OCI-LY1 (cell line): ENCODE results near the gene STAP1.
A peak's percentile ranks its signal among the peaks of the same experiment; 100 is the strongest.

Experiments
- H2AFZ ChIP-seq: fragments of 200-600 bp; sonication (generic), shearing (Covaris generic); 2 replicates; pipeline ENCODE4 v1.6.0; 2014; ENCODE audit warnings: antibody characterized with exemption, mild to moderate bottlenecking, low read length
- H3F3A ChIP-seq: fragments of 200-600 bp; sonication (generic), shearing (Covaris generic); 2 replicates; pipeline ENCODE4 v1.6.0; 2014; ENCODE audit warnings: mild to moderate bottlenecking, antibody characterized with exemption, low read length, moderate library complexity; ENCODE audit not compliant: insufficient read depth
- H3K27ac ChIP-seq: fragments of 200-600 bp; sonication (generic); 2 replicates; pipeline ENCODE4 v1.5.1; 2014; ENCODE audit warnings: low read length, mixed run types, mild to moderate bottlenecking, low read depth; ENCODE audit not compliant: poor library complexity, severe bottlenecking
- H3K27me3 ChIP-seq: fragments of 200-600 bp; sonication (generic); 2 replicates; pipeline ENCODE4 v1.6.0; 2014; ENCODE audit warnings: antibody characterized with exemption, mild to moderate bottlenecking, low read length, moderate library complexity; ENCODE audit not compliant: insufficient read depth
- H3K36me3 ChIP-seq: fragments of 200-600 bp; sonication (generic); 2 replicates; pipeline ENCODE4 v1.6.1; 2014; ENCODE audit warnings: mild to moderate bottlenecking, antibody characterized with exemption, low read length, moderate library complexity, mixed read lengths; ENCODE audit not compliant: insufficient read depth
- H3K4me1 ChIP-seq: fragments of 200-600 bp; sonication (generic); 2 replicates; pipeline ENCODE4 v1.5.1; 2014; ENCODE audit warnings: mild to moderate bottlenecking, low read length, moderate library complexity; ENCODE audit not compliant: insufficient read depth, severe bottlenecking
- H3K4me2 ChIP-seq: fragments of 200-600 bp; sonication (generic), shearing (Covaris generic); 2 replicates; pipeline ENCODE4 v1.6.1; 2014; ENCODE audit warnings: low read length
- H3K4me3 ChIP-seq: fragments of 200-600 bp; sonication (generic); 2 replicates; pipeline ENCODE4 v1.5.1; 2014; ENCODE audit warnings: low read length, low read depth, mild to moderate bottlenecking, mixed read lengths; ENCODE audit not compliant: poor library complexity, severe bottlenecking
- H3K79me2 ChIP-seq: fragments of 200-600 bp; shearing (Covaris generic); 2 replicates; pipeline ENCODE4 v1.6.1; 2016; ENCODE audit warnings: mixed run types, low read length, mixed read lengths; ENCODE audit not compliant: insufficient read depth
- H3K9ac ChIP-seq: fragments of 200-600 bp; sonication (generic), shearing (Covaris generic); 2 replicates; pipeline ENCODE4 v1.6.1; 2014; ENCODE audit warnings: mild to moderate bottlenecking, low read length, mixed read lengths
- H3K9me2 ChIP-seq: fragments of 200-600 bp; sonication (generic), shearing (Covaris generic); 2 replicates; pipeline ENCODE4 v1.6.1; 2014; ENCODE audit warnings: low read depth, mild to moderate bottlenecking, low read length, mixed read lengths
- H3K9me3 ChIP-seq: fragments of 200-600 bp; shearing (Covaris generic); 2 replicates; pipeline ENCODE4 v1.6.1; 2014; ENCODE audit warnings: low read length, mixed read lengths
- H4K20me1 ChIP-seq: fragments of 200-600 bp; sonication (generic), shearing (Covaris generic); 2 replicates; pipeline ENCODE4 v1.6.0; 2016; ENCODE audit warnings: mild to moderate bottlenecking, low read length; ENCODE audit not compliant: insufficient read depth
- EZH2 ChIP-seq: fragments of 200-600 bp; sonication (generic), shearing (Covaris generic); IDR thresholded peaks from 2 replicates; pipeline ENCODE4 v1.8.0; 2017; ENCODE audit warnings: borderline replicate concordance, mixed run types, mild to moderate bottlenecking, antibody characterized with exemption, low read length, moderate library complexity, mixed read lengths
- TF ChIP-seq, protein P1 (sequence below): fragments of 200-600 bp; sonication (generic), shearing (Covaris generic); IDR thresholded peaks from 2 replicates; pipeline ENCODE4 v1.5.1; 2017; ENCODE audit warnings: mild to moderate bottlenecking, antibody characterized with exemption, low read length, moderate library complexity, mixed read lengths

STAP1 gene

DNA sequence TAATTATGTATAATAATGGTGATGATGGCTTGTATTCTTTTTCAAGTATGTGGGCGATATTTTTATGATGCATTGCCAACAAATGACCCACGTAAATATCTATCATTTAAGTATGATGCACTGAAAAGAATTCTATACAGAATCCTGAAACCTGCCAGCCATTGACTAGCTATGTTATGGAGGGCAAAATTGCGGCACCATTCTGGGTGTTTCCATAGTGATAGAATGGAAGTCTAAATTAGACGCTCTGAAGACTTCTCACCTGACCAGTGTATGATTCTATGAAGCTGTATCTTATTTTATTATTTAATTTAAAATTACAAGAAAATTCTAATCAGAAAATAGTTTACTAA, 12.5 kb upstream of the STAP1 start:
- H3K27ac ChIP-seq = peak overlapping the region; percentile 73
- H3K36me3 ChIP-seq = peaks cover 28% of the 10 kb centered on the region
- H3K4me3 ChIP-seq = peak overlapping the region; percentile 97
- peaks cover 47% of the 10 kb centered on the region for H3K4me1 ChIP-seq
- H3K27me3 ChIP-seq = no peaks in the 10 kb centered on the region
- no peaks in the 10 kb centered on the region for H3K9me2 ChIP-seq
- H3K4me2 ChIP-seq = peak overlapping the region; percentile 73
- peak overlapping the region; percentile 90 for H2AFZ ChIP-seq
- TF ChIP-seq EZH2 = no peak
- TF ChIP-seq, protein P1, sequence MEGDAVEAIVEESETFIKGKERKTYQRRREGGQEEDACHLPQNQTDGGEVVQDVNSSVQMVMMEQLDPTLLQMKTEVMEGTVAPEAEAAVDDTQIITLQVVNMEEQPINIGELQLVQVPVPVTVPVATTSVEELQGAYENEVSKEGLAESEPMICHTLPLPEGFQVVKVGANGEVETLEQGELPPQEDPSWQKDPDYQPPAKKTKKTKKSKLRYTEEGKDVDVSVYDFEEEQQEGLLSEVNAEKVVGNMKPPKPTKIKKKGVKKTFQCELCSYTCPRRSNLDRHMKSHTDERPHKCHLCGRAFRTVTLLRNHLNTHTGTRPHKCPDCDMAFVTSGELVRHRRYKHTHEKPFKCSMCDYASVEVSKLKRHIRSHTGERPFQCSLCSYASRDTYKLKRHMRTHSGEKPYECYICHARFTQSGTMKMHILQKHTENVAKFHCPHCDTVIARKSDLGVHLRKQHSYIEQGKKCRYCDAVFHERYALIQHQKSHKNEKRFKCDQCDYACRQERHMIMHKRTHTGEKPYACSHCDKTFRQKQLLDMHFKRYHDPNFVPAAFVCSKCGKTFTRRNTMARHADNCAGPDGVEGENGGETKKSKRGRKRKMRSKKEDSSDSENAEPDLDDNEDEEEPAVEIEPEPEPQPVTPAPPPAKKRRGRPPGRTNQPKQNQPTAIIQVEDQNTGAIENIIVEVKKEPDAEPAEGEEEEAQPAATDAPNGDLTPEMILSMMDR = no peak
- H3K79me2 ChIP-seq = peaks cover 37% of the 10 kb centered on the region
- H3K9ac ChIP-seq = peak overlapping the region; percentile 70
- H3F3A ChIP-seq = no peaks in the 10 kb centered on the region
- H3K9me3 ChIP-seq = no peaks in the 10 kb centered on the region
- H4K20me1 ChIP-seq = no peaks in the 10 kb centered on the region

DNA sequence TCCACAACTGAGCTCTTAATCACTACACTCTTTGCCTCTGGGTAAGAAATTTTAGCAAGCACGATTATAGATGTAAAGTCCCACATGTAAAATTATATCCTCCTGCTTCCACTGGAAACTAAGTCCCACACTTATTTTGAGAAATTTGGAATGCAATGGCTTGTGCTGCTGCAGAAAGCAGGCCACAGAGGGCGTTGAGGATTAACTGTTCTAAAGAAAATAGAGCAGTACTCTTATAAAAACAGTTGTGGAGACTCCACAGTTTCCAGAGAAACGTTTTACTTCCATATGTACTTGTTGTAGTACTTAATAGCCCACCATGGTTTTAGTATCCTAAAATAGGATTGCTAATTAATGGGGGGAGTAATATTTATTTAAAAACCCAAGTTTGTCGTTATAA, 11.6 kb upstream of the STAP1 start:
- TF ChIP-seq, protein P1 = peak; percentile 11; the same call in 1 of the 2 replicates
- TF ChIP-seq EZH2 = no peak
- peaks cover 31% of the 10 kb centered on the region for H3K79me2 ChIP-seq
- no peak overlapping the region for H3K4me2 ChIP-seq
- no peak overlapping the region for H3K4me3 ChIP-seq
- H3K9ac ChIP-seq = no peak overlapping the region
- peaks cover 57% of the 10 kb centered on the region for H3K4me1 ChIP-seq
- H4K20me1 ChIP-seq = no peaks in the 10 kb centered on the region
- H3K9me2 ChIP-seq = no peaks in the 10 kb centered on the region
- peaks cover 18% of the 10 kb centered on the region for H3K36me3 ChIP-seq
- no peaks in the 10 kb centered on the region for H3K27me3 ChIP-seq
- peak overlapping the region; percentile 53 for H2AFZ ChIP-seq
- no peaks in the 10 kb centered on the region for H3F3A ChIP-seq
- H3K9me3 ChIP-seq = no peaks in the 10 kb centered on the region
- H3K27ac ChIP-seq = no peak overlapping the region

DNA sequence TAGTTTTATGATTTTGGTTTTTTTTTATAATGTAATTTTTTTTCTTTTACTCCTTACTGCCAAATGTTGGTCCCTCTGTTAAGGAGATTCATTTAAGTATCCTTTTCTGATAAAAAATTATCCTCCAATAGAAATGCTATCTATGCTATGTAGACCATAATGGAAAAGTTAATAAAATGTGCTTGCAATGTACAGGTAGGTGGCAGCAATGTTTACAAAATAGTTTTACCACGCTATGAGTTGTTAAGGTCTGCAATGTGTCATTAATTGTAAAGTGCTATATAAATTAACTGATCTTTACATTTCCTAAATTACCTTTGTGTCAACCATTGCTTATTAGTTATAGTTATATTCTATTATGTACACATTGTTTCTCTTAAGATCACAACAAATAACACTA, 9.4 kb upstream of the STAP1 start:
- no peaks in the 10 kb centered on the region for H3K9me2 ChIP-seq
- no peaks in the 10 kb centered on the region for H4K20me1 ChIP-seq
- peak overlapping the region; percentile 53 for H3K4me2 ChIP-seq
- peaks cover 52% of the 10 kb centered on the region for H3K4me1 ChIP-seq
- peak overlapping the region; percentile 70 for H3K27ac ChIP-seq
- TF ChIP-seq, protein P1 = peak; percentile 74
- TF ChIP-seq EZH2 = no peak
- H3K27me3 ChIP-seq = no peaks in the 10 kb centered on the region
- H3K79me2 ChIP-seq = peaks cover 11% of the 10 kb centered on the region
- no peaks in the 10 kb centered on the region for H3F3A ChIP-seq
- 0 out of 2 replicates have a peak, but pooled peaks cover 3% of the 10 kb centered on the region for H3K36me3 ChIP-seq
- H3K9ac ChIP-seq = no peak overlapping the region
- no peak overlapping the region; the same call in 1 of the 2 replicates for H2AFZ ChIP-seq
- H3K9me3 ChIP-seq = no peaks in the 10 kb centered on the region
- peak overlapping the region; percentile 30 for H3K4me3 ChIP-seq
